NB4 (cell line): ENCODE results near the gene ALOX5.

Source experiments
- CTCF ChIP-seq: IDR thresholded peaks from one replicate; pipeline ENCODE4 v1.5.1; 2012; ENCODE audit warnings: low read depth, low read length
- POLR2A ChIP-seq: IDR thresholded peaks from 2 replicates; pipeline ENCODE4 v1.6.1; 2011; ENCODE audit warnings: mild to moderate bottlenecking; ENCODE audit not compliant: insufficient read length; ENCODE audit errors: extremely low read depth

- TF ChIP-seq CTCF (no peak), POLR2A (no peak)
Observed at GRCh38 chr10:45420453-45421192, 46.6 kb downstream of the ALOX5 start.
